Spinal cord (tissue), 10 donors: ENCODE measurements around the gene CPEB2. TPM values are rescaled to one million over a fixed set of nuclear protein-coding genes. Genes with fewer than 3 reads are reported as not detected.

Experiments used
- DNase-seq, 6 donors: peaks; one replicate each; pipeline versions ENCODE4 v3.0.0 to v3.0.0-alpha.2; 2013 to 2015; ENCODE audit warnings: low spot score in 6 of 6, low read depth in 4 of 6
- H3K27ac ChIP-seq: one replicate; pipeline ENCODE4 v1.5.1; 2013; ENCODE audit warnings: low read depth, low read length, control low read depth
- H3K27me3 ChIP-seq: one replicate; pipeline ENCODE4 v1.6.1; 2013; ENCODE audit warnings: low read length; ENCODE audit not compliant: control insufficient read depth, insufficient read depth
- H3K36me3 ChIP-seq: one replicate; pipeline ENCODE4 v1.6.1; 2013; ENCODE audit warnings: low read length; ENCODE audit not compliant: control insufficient read depth, insufficient read depth
- H3K4me1 ChIP-seq: one replicate; pipeline ENCODE4 v1.6.1; 2013; ENCODE audit warnings: low read length; ENCODE audit not compliant: control insufficient read depth, insufficient read depth
- H3K4me3 ChIP-seq: one replicate; pipeline ENCODE4 v1.5.1; 2013; ENCODE audit warnings: low read depth, low read length, control low read depth
- H3K9me3 ChIP-seq: one replicate; pipeline ENCODE4 v1.6.1; 2013; ENCODE audit warnings: low read length; ENCODE audit not compliant: control insufficient read depth, insufficient read depth
- WGBS: methylation state at CpG from one replicate; pipeline ENCODE4 v1.1.5; 2013; ENCODE audit warnings: missing lambda C conversion rate; ENCODE audit not compliant: insufficient coverage; 5-methylcytosine and 5-hydroxymethylcytosine counted together
- polyA plus RNA-seq, 2 donors: library from polyadenylated mRNA; unstranded; fragments of 120-200 nt; gene quantifications; one replicate each; pipeline ENCODE4 v1.2.1, GENCODE V29; 2013; ENCODE audit not compliant: insufficient read length in 2 of 2
- total RNA-seq, 2 donors: library from RNA; depleted of rRNA in 1 of 2; stranded (reverse); fragments of 120-200 nt in 1 of 2; fragments of >200 nt in 1 of 2; gene quantifications; one replicate each; pipeline versions ENCODE4 v1.2.3 to v1.2.4, GENCODE V29; 2013 to 2014
- donor health status: healthy.

Gene CPEB2
- total and polyA plus RNA-seq, 4 donors: 42.0 to 64.2 (median 51.2) TPM

- H3K27me3 ChIP-seq: no peaks in the 10 kb centered on the region
- H3K4me3 ChIP-seq: no peak overlapping the region
- DNase-seq: no peak
- H3K4me1 ChIP-seq: no peaks in the 10 kb centered on the region
- H3K36me3 ChIP-seq: no peaks in the 10 kb centered on the region
- H3K9me3 ChIP-seq: no peaks in the 10 kb centered on the region
- no peak overlapping the region for H3K27ac ChIP-seq
Observed at GRCh38 chr4:15037923-15038541, 35.8 kb downstream of the CPEB2 start.

GRCh38 chr4:15040916-15041463 lies 38.7 kb downstream of the CPEB2 start:
- no peaks in the 10 kb centered on the region for H3K27me3 ChIP-seq
- no peaks in the 10 kb centered on the region for H3K4me1 ChIP-seq
- no peaks in the 10 kb centered on the region for H3K36me3 ChIP-seq
- no peak for DNase-seq
- no peaks in the 10 kb centered on the region for H3K9me3 ChIP-seq
- no peak overlapping the region for H3K27ac ChIP-seq
- H3K4me3 ChIP-seq: no peak overlapping the region
- WGBS: no CpG with 5 or more reads among the region's 3 CpGs

GRCh38 chr4:15042529-15043167 lies 40.4 kb downstream of the CPEB2 start:
- Histone ChIP-seq H3K4me3 (no peak overlapping the region), H3K9me3 (no peaks in the 10 kb centered on the region), H3K27me3 (no peaks in the 10 kb centered on the region), H3K36me3 (no peaks in the 10 kb centered on the region), H3K27ac (no peak overlapping the region), H3K4me1 (no peaks in the 10 kb centered on the region)
- no CpG with 5 or more reads among the region's 4 CpGs for WGBS
- DNase-seq: no peak

GRCh38 chr4:15043226-15043625 lies 40.9 kb downstream of the CPEB2 start:
- Histone ChIP-seq H3K36me3 (no peaks in the 10 kb centered on the region), H3K27ac (no peak overlapping the region), H3K27me3 (no peaks in the 10 kb centered on the region), H3K4me1 (no peaks in the 10 kb centered on the region), H3K9me3 (no peaks in the 10 kb centered on the region), H3K4me3 (no peak overlapping the region)
- no CpG with 5 or more reads among the region's 3 CpGs for WGBS
- peak in 1 of 6 donors; percentile 14 for DNase-seq

- 57% methylated on average over 1 of the region's 1 CpG for WGBS
- Histone ChIP-seq H3K36me3 (no peaks in the 10 kb centered on the region), H3K27me3 (no peaks in the 10 kb centered on the region), H3K9me3 (no peaks in the 10 kb centered on the region), H3K4me3 (no peak overlapping the region), H3K27ac (no peak overlapping the region), H3K4me1 (no peaks in the 10 kb centered on the region)
- DNase-seq: no peak
Observed at GRCh38 chr4:15043922-15044321, 41.6 kb downstream of the CPEB2 start.

- Histone ChIP-seq H3K36me3 (peaks cover 10% of the 10 kb centered on the region), H3K4me3 (no peak overlapping the region), H3K9me3 (no peaks in the 10 kb centered on the region), H3K27me3 (no peaks in the 10 kb centered on the region), H3K27ac (no peak overlapping the region), H3K4me1 (no peaks in the 10 kb centered on the region)
- whole genome bisulfite sequencing: no CpG with 5 or more reads among the region's 2 CpGs
- no peak for DNase-seq
Observed at GRCh38 chr4:15054541-15054940, 52.3 kb downstream of the CPEB2 start.

- no peak for DNase-seq
- Histone ChIP-seq H3K4me1 (no peaks in the 10 kb centered on the region), H3K27me3 (no peaks in the 10 kb centered on the region), H3K27ac (no peak overlapping the region), H3K36me3 (peaks cover 9% of the 10 kb centered on the region), H3K9me3 (no peaks in the 10 kb centered on the region), H3K4me3 (no peak overlapping the region)
- WGBS: no CpG with 5 or more reads among the region's 2 CpGs
Observed at GRCh38 chr4:15060213-15060612, 57.9 kb downstream of the CPEB2 start.

- Histone ChIP-seq H3K9me3 (no peaks in the 10 kb centered on the region), H3K4me3 (no peak overlapping the region), H3K4me1 (no peaks in the 10 kb centered on the region), H3K27ac (no peak overlapping the region), H3K27me3 (no peaks in the 10 kb centered on the region), H3K36me3 (peaks cover 7% of the 10 kb centered on the region)
- WGBS: no CpG with 5 or more reads among the region's 6 CpGs
- no peak for DNase-seq
Observed at GRCh38 chr4:15063341-15063740, 61.1 kb downstream of the CPEB2 start.

GRCh38 chr4:15065516-15065915 lies 63.2 kb downstream of the CPEB2 start:
- H3K4me3 ChIP-seq: no peak overlapping the region
- no peak overlapping the region for H3K27ac ChIP-seq
- H3K4me1 ChIP-seq: no peaks in the 10 kb centered on the region
- H3K27me3 ChIP-seq: no peaks in the 10 kb centered on the region
- H3K9me3 ChIP-seq: no peaks in the 10 kb centered on the region
- 100% methylated on average over 1 of the region's 5 CpGs for WGBS
- DNase-seq: no peak
- peaks cover 3% of the 10 kb centered on the region for H3K36me3 ChIP-seq

GRCh38 chr4:15066140-15066539 lies 63.9 kb downstream of the CPEB2 start:
- DNase-seq: peak in 1 of 6 donors; percentile 6
- Histone ChIP-seq H3K4me1 (no peaks in the 10 kb centered on the region), H3K36me3 (peaks cover 2% of the 10 kb centered on the region), H3K27ac (no peak overlapping the region), H3K27me3 (no peaks in the 10 kb centered on the region), H3K9me3 (no peaks in the 10 kb centered on the region), H3K4me3 (no peak overlapping the region)
- 100% methylated on average over 1 of the region's 7 CpGs for WGBS
